ENCODE data around the gene PLAU.

GRCh38 chr10:73900064-73900463 is 10.9 kb upstream of the PLAU start:
- no peak for TF ChIP-seq POLR2A (IDR thresholded peaks at IDR 0.05)
- no peak for TF ChIP-seq CTCF (IDR thresholded peaks at IDR 0.05)
- no peak for TF ChIP-seq POLR2AphosphoS5 (IDR thresholded peaks at IDR 0.05)
